Measurements from ENCODE around the gene NPPB.

NPPB gene

GRCh38 chr1:11855430-11855829 lies 3.3 kb downstream of the NPPB start:
- no peaks in the 10 kb centered on the region for H3K36me3 Mint-ChIP-seq (ENCODE audit: low read depth)
- peaks cover 40% of the 10 kb centered on the region for H3K27me3 Mint-ChIP-seq
- H3K9me3 Mint-ChIP-seq: no peaks in the 10 kb centered on the region
- no peak overlapping the region for H3K4me3 Mint-ChIP-seq
- H3K27ac Mint-ChIP-seq: no peak overlapping the region
- no peaks in the 10 kb centered on the region for H3K4me1 Mint-ChIP-seq (ENCODE audit: low read depth)

- H3K27ac Mint-ChIP-seq: no peak overlapping the region
- H3K36me3 Mint-ChIP-seq (ENCODE audit: low read depth): no peaks in the 10 kb centered on the region
- H3K27me3 Mint-ChIP-seq: peaks cover 31% of the 10 kb centered on the region
- no peak overlapping the region for H3K4me3 Mint-ChIP-seq
- H3K9me3 Mint-ChIP-seq: no peaks in the 10 kb centered on the region
- no peaks in the 10 kb centered on the region for H3K4me1 Mint-ChIP-seq (ENCODE audit: low read depth)
Measured at GRCh38 chr1:11854519-11854918, 4.2 kb downstream of the NPPB start.

DNA sequence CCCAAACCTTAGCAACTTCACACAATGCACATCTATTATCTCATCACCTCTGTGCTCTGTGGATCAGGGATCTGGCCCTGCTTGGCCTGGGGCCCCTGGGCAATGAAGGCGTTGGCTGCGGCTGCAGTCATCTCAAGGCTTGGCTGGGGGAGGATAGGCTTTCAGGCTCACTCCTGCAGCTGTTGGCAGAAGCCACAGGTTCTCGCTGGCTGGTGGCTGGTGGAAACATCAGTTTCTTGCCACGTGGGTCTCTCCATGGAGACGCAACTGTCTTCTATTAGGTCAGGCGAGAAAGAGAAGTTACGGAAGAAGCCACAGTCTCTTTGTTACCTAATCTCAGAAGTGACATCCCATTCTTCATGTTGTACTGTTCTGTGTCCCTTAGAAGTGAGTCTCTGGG lies 7.6 kb downstream of the NPPB start:
- Mint-ChIP-seq H3K9me3 (no peaks in the 10 kb centered on the region), H3K4me3 (no peak overlapping the region), H3K27ac (no peak overlapping the region), H3K27me3 (peaks cover 10% of the 10 kb centered on the region), H3K4me1 (ENCODE audit: low read depth) (no peaks in the 10 kb centered on the region), H3K36me3 (ENCODE audit: low read depth) (no peaks in the 10 kb centered on the region)

DNA sequence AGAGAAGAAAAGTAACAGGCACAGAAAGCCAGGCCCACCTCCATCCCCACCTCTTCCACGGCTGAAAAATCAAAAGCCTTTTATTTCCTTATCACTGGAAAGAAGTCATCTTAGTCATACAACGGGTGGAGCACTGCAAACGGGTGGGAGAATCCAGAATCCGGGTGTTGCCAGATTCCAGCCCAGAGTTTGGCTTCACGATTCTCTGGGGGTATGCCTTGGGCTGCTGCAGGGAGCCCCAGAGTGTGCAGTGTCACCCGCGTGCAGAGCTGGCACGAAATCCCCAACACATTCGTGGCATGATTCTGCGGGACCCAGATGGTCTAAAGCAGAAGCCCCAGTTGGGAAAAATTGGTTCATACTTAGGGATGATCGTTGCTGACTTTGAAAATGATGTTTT lies 8.6 kb downstream of the NPPB start:
- Mint-ChIP-seq H3K4me3 (no peak overlapping the region), H3K27ac (no peak overlapping the region), H3K27me3 (peaks cover 10% of the 10 kb centered on the region), H3K9me3 (no peaks in the 10 kb centered on the region), H3K4me1 (ENCODE audit: low read depth) (no peaks in the 10 kb centered on the region), H3K36me3 (ENCODE audit: low read depth) (no peaks in the 10 kb centered on the region)

- Mint-ChIP-seq H3K27me3 (peaks cover 5% of the 10 kb centered on the region), H3K4me1 (ENCODE audit: low read depth) (no peaks in the 10 kb centered on the region), H3K9me3 (no peaks in the 10 kb centered on the region), H3K4me3 (no peak overlapping the region), H3K27ac (no peak overlapping the region), H3K36me3 (ENCODE audit: low read depth) (peaks cover 9% of the 10 kb centered on the region)
Measured at GRCh38 chr1:11848373-11848700, 10.4 kb downstream of the NPPB start.

GRCh38 chr1:11847667-11848372 lies 10.9 kb downstream of the NPPB start, which contains the start of gene NPPA:
Gene NPPA (minus strand): TSS chr1:11847783. CDS start chr1:11847684, 99 bp downstream.
- no peaks in the 10 kb centered on the region for H3K9me3 Mint-ChIP-seq
- no peak within 1 kb of the TSS for H3K27ac Mint-ChIP-seq
- H3K36me3 Mint-ChIP-seq (ENCODE audit: low read depth): peaks cover 9% of the 10 kb centered on the region
- peaks cover 1% of the 10 kb centered on the region for H3K27me3 Mint-ChIP-seq
- H3K4me1 Mint-ChIP-seq (ENCODE audit: low read depth): no peaks in the 10 kb centered on the region
- H3K4me3 Mint-ChIP-seq: no peak within 1 kb of the TSS

DNA sequence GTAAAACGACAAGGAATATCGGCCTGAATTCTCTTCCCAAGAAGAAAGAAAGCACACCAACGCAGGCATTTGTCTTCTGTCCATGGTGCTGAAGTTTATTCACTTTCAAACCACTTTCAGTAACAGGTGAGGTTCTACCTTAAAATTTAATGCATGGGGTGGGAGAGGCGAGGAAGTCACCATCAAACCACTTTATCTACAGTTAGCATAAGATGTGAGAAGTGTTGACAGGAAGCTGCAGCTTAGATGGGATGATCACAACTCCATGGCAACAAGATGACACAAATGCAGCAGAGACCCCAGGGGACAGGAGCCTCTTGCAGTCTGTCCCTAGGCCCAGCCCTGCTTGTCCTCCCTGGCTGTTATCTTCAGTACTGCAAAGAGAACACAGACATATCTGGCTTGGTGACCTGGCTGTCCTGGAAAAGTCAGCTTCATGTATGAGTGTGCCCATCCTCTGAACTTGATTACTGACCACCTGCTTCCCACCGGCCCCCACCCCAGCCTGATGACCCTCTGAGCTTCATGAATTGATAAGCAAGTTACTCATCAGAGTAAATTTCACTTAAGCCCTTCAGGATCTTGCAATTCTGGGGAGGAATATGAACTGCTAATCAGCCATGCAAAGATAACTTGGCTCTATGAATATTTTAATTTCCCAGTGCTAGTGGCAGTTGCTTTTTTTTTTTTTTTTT lies 13.0 kb downstream of the NPPB start:
- no peaks in the 10 kb centered on the region for H3K27me3 Mint-ChIP-seq
- no peak overlapping the region for H3K27ac Mint-ChIP-seq
- no peaks in the 10 kb centered on the region for H3K9me3 Mint-ChIP-seq
- peaks cover 22% of the 10 kb centered on the region for H3K36me3 Mint-ChIP-seq (ENCODE audit: low read depth)
- H3K4me3 Mint-ChIP-seq: no peak overlapping the region
- H3K4me1 Mint-ChIP-seq (ENCODE audit: low read depth): no peaks in the 10 kb centered on the region

DNA sequence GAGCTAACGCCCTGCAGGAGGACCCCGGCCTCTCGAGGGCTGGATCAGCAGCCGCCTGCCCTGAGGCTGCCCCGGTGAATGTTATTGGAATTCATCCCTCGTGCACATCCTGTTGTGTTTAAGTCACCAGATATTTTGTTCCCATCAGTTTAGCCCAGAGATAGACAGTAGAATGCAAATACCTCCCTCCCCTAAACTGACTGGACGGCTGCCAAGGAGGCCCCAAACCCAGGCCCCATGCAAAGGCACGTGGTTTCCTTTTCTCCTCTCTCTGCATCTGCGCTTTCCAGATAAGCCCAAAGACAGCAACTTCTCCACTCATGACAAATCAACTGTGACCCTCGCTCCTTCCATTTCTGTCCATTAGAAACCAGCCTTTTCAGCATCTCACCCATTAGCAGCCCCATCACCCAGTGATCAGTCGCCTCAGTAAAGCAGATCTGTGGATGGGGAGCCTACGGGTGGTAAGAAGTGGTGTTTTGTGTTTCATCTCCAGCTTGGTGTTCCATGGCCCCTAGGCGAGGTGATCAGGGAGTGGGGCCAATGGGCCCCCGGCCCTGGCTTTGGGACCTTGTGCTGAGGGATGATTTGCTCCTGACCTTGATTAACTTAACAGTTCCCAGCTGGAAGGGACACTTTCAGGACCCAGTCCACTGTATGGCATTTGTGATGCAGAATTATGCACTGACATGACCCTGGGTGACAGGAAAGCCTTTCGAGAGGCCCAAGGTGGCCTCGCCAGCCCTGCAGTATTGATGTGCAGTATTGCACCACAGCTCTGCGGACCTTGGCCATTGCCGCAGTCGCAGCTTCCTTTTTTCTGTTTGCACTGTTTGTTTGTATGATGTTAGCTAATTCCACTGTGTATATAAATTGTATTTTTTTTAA lies 16.3 kb downstream of the NPPB start:
- no peak overlapping the region for H3K27ac Mint-ChIP-seq
- peaks cover 39% of the 10 kb centered on the region for H3K36me3 Mint-ChIP-seq (ENCODE audit: low read depth)
- H3K4me1 Mint-ChIP-seq (ENCODE audit: low read depth): no peaks in the 10 kb centered on the region
- no peaks in the 10 kb centered on the region for H3K9me3 Mint-ChIP-seq
- no peak overlapping the region for H3K4me3 Mint-ChIP-seq
- no peaks in the 10 kb centered on the region for H3K27me3 Mint-ChIP-seq

- no peak overlapping the region for H3K27ac Mint-ChIP-seq
- H3K36me3 Mint-ChIP-seq (ENCODE audit: low read depth): peaks cover 39% of the 10 kb centered on the region
- H3K27me3 Mint-ChIP-seq: no peaks in the 10 kb centered on the region
- no peak overlapping the region for H3K4me3 Mint-ChIP-seq
- H3K9me3 Mint-ChIP-seq: no peaks in the 10 kb centered on the region
- H3K4me1 Mint-ChIP-seq (ENCODE audit: low read depth): no peaks in the 10 kb centered on the region
Measured at GRCh38 chr1:11841245-11842153, 17.2 kb downstream of the NPPB start.

DNA sequence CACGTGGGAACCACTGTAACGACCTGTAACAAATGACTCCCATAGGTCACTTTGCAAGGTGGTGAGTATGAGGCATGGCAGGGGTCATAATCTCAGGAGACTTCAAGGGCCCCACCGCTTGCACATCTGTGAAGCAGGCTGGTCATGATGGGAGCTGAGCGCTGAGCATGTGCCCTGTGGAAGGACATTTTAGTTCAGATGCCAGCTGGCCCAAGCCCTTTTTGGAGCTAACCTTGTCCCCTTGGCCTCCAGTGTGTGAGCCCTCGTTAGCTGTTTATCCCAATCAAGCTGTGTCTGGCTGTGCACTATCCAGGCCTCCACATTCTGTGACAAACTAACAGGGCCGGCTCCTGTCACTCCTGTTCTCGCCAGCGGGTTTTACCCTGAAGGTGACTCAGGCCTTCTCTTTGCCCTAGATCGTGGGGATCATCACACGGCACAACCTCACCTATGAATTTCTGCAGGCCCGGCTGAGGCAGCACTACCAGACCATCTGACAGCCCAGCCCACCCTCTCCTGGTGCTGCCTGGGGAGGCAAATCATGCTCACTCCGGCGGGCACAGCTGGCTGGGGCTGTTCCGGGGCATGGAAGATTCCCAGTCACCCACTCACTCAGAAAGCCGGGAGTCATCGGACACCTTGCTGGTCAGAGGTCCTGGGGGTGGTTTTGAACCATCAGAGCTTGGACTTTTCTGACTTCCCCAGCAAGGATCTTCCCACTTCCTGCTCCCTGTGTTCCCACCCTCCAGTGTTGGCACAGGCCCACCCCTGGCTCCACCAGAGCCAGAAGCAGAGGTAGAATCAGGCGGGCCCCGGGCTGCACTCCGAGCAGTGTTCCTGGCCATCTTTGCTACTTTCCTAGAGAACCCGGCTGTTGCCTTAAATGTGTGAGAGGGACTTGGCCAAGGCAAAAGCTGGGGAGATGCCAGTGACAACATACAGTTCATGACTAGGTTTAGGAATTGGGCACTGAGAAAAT lies 18.7 kb downstream of the NPPB start:
- H3K9me3 Mint-ChIP-seq: no peaks in the 10 kb centered on the region
- peaks cover 44% of the 10 kb centered on the region for H3K36me3 Mint-ChIP-seq (ENCODE audit: low read depth)
- no peak overlapping the region for H3K27ac Mint-ChIP-seq
- no peak overlapping the region for H3K4me3 Mint-ChIP-seq
- no peaks in the 10 kb centered on the region for H3K4me1 Mint-ChIP-seq (ENCODE audit: low read depth)
- no peaks in the 10 kb centered on the region for H3K27me3 Mint-ChIP-seq

DNA sequence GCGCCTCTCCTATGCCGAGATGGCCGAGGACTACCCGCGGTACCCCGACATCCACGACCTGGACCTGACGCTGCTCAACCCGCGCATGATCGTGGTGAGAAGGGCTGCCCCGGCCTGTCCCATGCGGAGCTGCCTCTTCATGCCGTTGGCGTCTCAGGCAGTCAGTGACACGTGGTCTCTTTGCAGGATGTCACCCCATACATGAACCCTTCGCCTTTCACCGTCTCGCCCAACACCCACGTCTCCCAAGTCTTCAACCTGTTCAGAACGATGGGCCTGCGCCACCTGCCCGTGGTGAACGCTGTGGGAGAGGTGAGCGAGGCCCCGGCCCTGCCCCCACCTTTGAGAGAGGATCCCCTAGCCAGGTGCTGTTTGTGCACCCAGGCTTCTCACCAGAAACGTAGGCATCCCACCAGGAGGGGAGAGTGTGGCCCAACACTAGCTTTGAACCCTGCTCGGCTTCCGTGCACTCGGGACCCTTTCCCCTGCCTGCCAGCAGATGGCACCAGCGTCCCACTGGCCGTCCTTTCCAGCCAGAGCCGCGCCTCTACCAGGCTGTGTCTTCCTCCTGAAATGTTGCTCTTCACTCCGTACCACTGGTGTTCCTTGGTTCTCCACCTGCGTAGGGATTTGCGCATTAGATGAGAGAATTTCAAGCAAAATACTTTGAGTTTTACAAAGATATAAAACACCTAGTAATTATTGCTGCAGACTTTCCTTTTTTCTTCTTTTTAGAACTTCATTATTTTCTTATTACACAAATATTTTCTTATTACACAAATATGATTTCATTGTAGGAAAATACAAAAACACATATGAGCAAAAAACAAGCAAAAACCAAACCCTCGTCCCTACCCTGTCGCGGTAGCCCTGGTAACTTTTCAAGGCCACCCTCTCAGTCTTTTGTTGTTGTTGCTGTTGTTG lies 20.1 kb downstream of the NPPB start:
- Mint-ChIP-seq H3K9me3 (no peaks in the 10 kb centered on the region), H3K36me3 (ENCODE audit: low read depth) (peaks cover 39% of the 10 kb centered on the region), H3K27me3 (no peaks in the 10 kb centered on the region), H3K4me3 (no peak overlapping the region), H3K27ac (no peak overlapping the region), H3K4me1 (ENCODE audit: low read depth) (no peaks in the 10 kb centered on the region)

DNA sequence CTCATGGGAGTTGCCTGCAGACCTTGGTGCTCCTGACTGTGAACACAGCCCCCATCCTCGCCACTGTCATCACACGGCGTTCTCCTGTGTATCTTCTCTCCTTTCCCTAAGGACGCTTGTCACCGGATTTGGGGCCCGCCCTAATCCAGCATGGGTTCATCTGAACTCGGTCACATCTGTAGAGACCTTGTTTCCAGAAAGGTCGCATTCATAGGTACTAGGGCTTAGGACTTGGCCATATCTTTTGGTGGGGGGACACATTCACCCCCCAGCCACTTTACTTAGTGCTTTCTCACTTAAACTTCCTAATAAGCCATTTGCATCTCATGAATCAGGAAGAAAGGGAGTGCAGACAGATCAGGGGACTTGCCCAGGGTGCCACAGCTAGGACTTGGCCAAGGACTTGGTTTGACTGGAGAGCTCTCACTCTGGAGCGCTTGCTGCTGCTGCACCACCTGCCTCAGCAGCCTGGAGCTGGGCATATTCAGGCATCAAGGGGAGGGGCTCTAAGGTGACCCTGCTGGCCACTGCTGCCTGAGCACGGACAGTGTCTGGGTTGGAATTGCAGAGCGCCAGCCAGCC lies 20.9 kb downstream of the NPPB start:
- Mint-ChIP-seq H3K36me3 (ENCODE audit: low read depth) (peaks cover 44% of the 10 kb centered on the region), H3K9me3 (no peaks in the 10 kb centered on the region), H3K4me3 (no peak overlapping the region)

More for the DNA sequence above, 20.9 kb downstream of the NPPB start:
- Mint-ChIP-seq H3K4me1 (ENCODE audit: low read depth) (no peaks in the 10 kb centered on the region), H3K27me3 (no peaks in the 10 kb centered on the region), H3K27ac (no peak overlapping the region)

All from stimulated activated naive CD8-positive, alpha-beta T cell treated with anti-CD3 and anti-CD28 coated beads, Interleukin-15, Interleukin-2, amounts not matched to agents 100 ng/mL and 50 ng/mL, for 24 hours (primary cell).